Panc1 (cell line): ENCODE measurements around the gene EHD4. TPM values are rescaled to one million over a fixed set of nuclear protein-coding genes. Genes with fewer than 3 reads are reported as not detected.
A peak's percentile ranks its signal among the peaks of the same experiment; 100 is the strongest.

Experiments used
- ATAC-seq: fragments of 200-7000 bp; cut with Tn5 transposase; 2 replicates; pipeline ENCODE4 v1.9.1; 2020; ENCODE audit warnings: mild to moderate bottlenecking, moderate library complexity
- BruUV-seq: library from RNA; stranded (reverse); fragments of 400-500 nt; replicated peaks from 2 replicates; lab custom pipeline; 2021; lab: Mats Ljungman, UMichigan
- CTCF ChIA-PET: fragments of 300-600 bp; sonication (Branson Sonifier 250); formaldehyde crosslinking; loops from one replicate; lab custom pipeline; 2022; ENCODE audit warnings: antibody characterized with exemption; lab: Charles Lee
- POLR2A ChIA-PET: fragments of 300-600 bp; sonication (Branson Sonifier 250); formaldehyde crosslinking; loops from one replicate; lab custom pipeline; 2022; ENCODE audit warnings: antibody characterized with exemption; lab: Charles Lee
- DNase-seq: peaks from one replicate; pipeline ENCODE4 v3.0.0-alpha.2; 2010; ENCODE audit warnings: low read depth, low spot score
- H3K27ac ChIP-seq: 2 replicates; pipeline ENCODE4 v1.5.1; 2011; ENCODE audit warnings: mild to moderate bottlenecking, low read length, inconsistent platforms
- H3K27me3 ChIP-seq: fragments of 200-500 bp; sonication (Bioruptor generic); 2 replicates; pipeline ENCODE4 v1.6.0; 2014; ENCODE audit warnings: low read length, inconsistent platforms; ENCODE audit not compliant: control insufficient read depth, insufficient read depth
- H3K36me3 ChIP-seq: fragments of 200-500 bp; sonication (Bioruptor generic); 2 replicates; pipeline ENCODE4 v1.5.1; 2014; ENCODE audit warnings: inconsistent platforms, mild to moderate bottlenecking, low read length, moderate library complexity; ENCODE audit not compliant: control insufficient read depth, insufficient read depth
- H3K4me1 ChIP-seq: 2 replicates; pipeline ENCODE4 v1.5.1; 2011; ENCODE audit warnings: inconsistent platforms, mild to moderate bottlenecking, low read length, moderate library complexity; ENCODE audit not compliant: control insufficient read depth, insufficient read depth
- H3K4me3 ChIP-seq, 2 experiments: 2 replicates each; pipeline ENCODE4 v1.5.1; 2011 to 2012; ENCODE audit warnings: low read depth in 2 of 2, low read length in 2 of 2, mild to moderate bottlenecking in 2 of 2, inconsistent platforms in 1 of 2, moderate library complexity in 1 of 2
- H3K9me3 ChIP-seq: fragments of 200-500 bp; sonication (Bioruptor generic); 2 replicates; pipeline ENCODE4 v1.5.1; 2014; ENCODE audit warnings: low read depth, mild to moderate bottlenecking, inconsistent platforms, low read length, moderate library complexity; ENCODE audit not compliant: control insufficient read depth, insufficient read depth
- POLR2AphosphoS5 ChIP-seq: IDR thresholded peaks from 2 replicates; pipeline ENCODE4 v1.6.1; 2012; ENCODE audit warnings: mild to moderate bottlenecking, low read depth, low read length, moderate library complexity
- SIN3A ChIP-seq: IDR thresholded peaks from 2 replicates; pipeline ENCODE4 v1.6.1; 2012; ENCODE audit warnings: low read depth, mild to moderate bottlenecking, low read length, moderate library complexity, borderline replicate concordance; ENCODE audit not compliant: insufficient read depth
- TCF7L2 ChIP-seq: IDR thresholded peaks from 2 replicates; pipeline ENCODE4 v1.6.1; 2011; ENCODE audit warnings: mild to moderate bottlenecking, low read depth, low read length, inconsistent platforms
- in situ Hi-C: cut with HindIII; loops from 2 replicates; pipeline ENCODE4 v1.10.0; 2016; ENCODE audit warnings: low sequenced_read_pairs, low pct_unique_long_range_greater_than_20kb
- intact Hi-C: fragments of 100-400 bp; cut with micrococcal nuclease; formaldehyde crosslinking; loops from one replicate; pipeline ENCODE4 v1.10.0; 2022; ENCODE audit not compliant: unreplicated experiment
- total RNA-seq: library from RNA; stranded (reverse); gene quantifications from one replicate; pipeline ENCODE4 v1.2.1, GENCODE V29; 2021; ENCODE audit not compliant: unreplicated experiment
- TF ChIP-seq, protein P1 (sequence below): fragments of 450-650 bp; IDR thresholded peaks from 2 replicates; pipeline ENCODE4 v1.5.1; 2017; ENCODE audit warnings: mild to moderate bottlenecking
- TF ChIP-seq, protein P2 (sequence below), 2 experiments: IDR thresholded peaks; 2 replicates each; pipeline ENCODE4 v1.6.1; 2011 to 2012; ENCODE audit warnings: low read depth in 2 of 2, control low read depth in 1 of 2, low read length in 1 of 2, mild to moderate bottlenecking in 1 of 2, moderate library complexity in 1 of 2; ENCODE audit not compliant: insufficient read depth in 1 of 2

EHD4 gene
- total RNA-seq, 1 experiment from 2014 or later, result 43.2 TPM

DNA sequence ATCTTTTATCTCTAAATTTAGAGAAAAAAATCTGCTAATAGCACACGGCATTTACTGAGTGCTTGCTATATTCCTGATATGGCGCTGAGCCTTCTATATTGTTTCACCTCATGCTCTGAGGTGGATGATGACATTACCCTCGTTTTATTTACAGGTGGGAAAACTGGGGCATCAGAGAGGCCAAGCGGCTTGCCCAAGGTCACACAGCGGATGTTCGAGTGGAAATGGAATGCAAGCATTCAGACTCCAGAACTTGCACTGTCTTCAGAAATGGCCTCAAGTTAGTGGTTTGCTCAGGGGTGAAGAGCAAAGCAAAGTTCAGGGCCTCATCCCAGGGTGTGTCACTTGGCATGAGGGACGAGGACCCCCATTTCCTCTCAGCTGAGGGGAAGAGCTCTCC lies 17.3 kb downstream of the EHD4 start:
- DNase-seq (no peak), ATAC-seq (no peak)
- in situ Hi-C loops, result no loop called here
- Histone ChIP-seq H3K36me3 (0 out of 2 replicates have a peak, but pooled peaks cover 2% of the 10 kb centered on the region), H3K27ac (peak overlapping the region; percentile 6; the same call in 1 of the 2 replicates), H3K4me3 (no peak overlapping the region), H3K9me3 (no peaks in the 10 kb centered on the region), H3K4me1 (peaks cover 35% of the 10 kb centered on the region), H3K27me3 (no peaks in the 10 kb centered on the region)
- POLR2A ChIA-PET, result no interaction called here
- BruUV-seq, result no TSS peak
- intact Hi-C loops, result no loop called here
- TF ChIP-seq, protein P1, sequence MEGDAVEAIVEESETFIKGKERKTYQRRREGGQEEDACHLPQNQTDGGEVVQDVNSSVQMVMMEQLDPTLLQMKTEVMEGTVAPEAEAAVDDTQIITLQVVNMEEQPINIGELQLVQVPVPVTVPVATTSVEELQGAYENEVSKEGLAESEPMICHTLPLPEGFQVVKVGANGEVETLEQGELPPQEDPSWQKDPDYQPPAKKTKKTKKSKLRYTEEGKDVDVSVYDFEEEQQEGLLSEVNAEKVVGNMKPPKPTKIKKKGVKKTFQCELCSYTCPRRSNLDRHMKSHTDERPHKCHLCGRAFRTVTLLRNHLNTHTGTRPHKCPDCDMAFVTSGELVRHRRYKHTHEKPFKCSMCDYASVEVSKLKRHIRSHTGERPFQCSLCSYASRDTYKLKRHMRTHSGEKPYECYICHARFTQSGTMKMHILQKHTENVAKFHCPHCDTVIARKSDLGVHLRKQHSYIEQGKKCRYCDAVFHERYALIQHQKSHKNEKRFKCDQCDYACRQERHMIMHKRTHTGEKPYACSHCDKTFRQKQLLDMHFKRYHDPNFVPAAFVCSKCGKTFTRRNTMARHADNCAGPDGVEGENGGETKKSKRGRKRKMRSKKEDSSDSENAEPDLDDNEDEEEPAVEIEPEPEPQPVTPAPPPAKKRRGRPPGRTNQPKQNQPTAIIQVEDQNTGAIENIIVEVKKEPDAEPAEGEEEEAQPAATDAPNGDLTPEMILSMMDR, result no peak
- TF ChIP-seq TCF7L2 (no peak), SIN3A (no peak), POLR2AphosphoS5 (no peak)
- TF ChIP-seq, protein P2, sequence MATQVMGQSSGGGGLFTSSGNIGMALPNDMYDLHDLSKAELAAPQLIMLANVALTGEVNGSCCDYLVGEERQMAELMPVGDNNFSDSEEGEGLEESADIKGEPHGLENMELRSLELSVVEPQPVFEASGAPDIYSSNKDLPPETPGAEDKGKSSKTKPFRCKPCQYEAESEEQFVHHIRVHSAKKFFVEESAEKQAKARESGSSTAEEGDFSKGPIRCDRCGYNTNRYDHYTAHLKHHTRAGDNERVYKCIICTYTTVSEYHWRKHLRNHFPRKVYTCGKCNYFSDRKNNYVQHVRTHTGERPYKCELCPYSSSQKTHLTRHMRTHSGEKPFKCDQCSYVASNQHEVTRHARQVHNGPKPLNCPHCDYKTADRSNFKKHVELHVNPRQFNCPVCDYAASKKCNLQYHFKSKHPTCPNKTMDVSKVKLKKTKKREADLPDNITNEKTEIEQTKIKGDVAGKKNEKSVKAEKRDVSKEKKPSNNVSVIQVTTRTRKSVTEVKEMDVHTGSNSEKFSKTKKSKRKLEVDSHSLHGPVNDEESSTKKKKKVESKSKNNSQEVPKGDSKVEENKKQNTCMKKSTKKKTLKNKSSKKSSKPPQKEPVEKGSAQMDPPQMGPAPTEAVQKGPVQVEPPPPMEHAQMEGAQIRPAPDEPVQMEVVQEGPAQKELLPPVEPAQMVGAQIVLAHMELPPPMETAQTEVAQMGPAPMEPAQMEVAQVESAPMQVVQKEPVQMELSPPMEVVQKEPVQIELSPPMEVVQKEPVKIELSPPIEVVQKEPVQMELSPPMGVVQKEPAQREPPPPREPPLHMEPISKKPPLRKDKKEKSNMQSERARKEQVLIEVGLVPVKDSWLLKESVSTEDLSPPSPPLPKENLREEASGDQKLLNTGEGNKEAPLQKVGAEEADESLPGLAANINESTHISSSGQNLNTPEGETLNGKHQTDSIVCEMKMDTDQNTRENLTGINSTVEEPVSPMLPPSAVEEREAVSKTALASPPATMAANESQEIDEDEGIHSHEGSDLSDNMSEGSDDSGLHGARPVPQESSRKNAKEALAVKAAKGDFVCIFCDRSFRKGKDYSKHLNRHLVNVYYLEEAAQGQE (IDR thresholded peaks at IDR 0.05; ENCODE audit: insufficient read depth in 1 of 2, low read depth in 2 of 2, low read length in 1 of 2), result no peak
- CTCF ChIA-PET, result interaction anchor here (0.5 kb wide), 1 partner anchor 9 kb away, joined by 9 read pairs; no protein-coding TSS in a partner anchor

DNA sequence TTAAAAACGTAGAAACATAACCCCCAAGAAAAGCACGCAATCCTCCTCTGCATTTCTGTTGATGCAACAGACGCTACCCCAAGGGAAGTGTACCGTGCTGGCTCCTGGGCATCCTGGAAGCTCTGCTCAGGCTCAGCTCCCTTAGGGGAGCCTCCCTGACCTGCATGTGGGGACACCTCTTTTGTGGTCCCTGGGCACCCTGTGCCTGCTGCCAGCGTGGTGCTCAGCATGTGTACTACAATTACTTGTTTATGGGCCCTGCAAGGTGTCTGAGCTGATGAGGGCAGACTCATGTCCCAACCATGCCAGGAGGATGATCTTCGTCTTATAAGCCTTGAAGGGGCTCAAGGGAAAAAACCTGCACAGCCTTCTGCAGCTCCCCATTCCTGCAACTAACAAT lies 18.3 kb downstream of the EHD4 start:
- no TSS peak for BruUV-seq
- intact Hi-C loops (no loop called here), in situ Hi-C loops (no loop called here)
- no peak for ATAC-seq
- TF ChIP-seq SIN3A (no peak), POLR2AphosphoS5 (no peak), TCF7L2 (no peak)
- TF ChIP-seq, protein P2 (IDR thresholded peaks at IDR 0.05; ENCODE audit: insufficient read depth in 1 of 2, low read depth in 2 of 2, low read length in 1 of 2), result no peak
- TF ChIP-seq, protein P1, result no peak
- ChIA-PET CTCF (no interaction called here), POLR2A (no interaction called here)
- 0 out of 2 replicates have a peak, but pooled peaks cover 2% of the 10 kb centered on the region for H3K36me3 ChIP-seq
- no peak for DNase-seq
- peaks cover 41% of the 10 kb centered on the region for H3K4me1 ChIP-seq
- H3K27ac ChIP-seq, result no peak overlapping the region
- H3K27me3 ChIP-seq, result no peaks in the 10 kb centered on the region
- no peaks in the 10 kb centered on the region for H3K9me3 ChIP-seq
- H3K4me3 ChIP-seq, result no peak overlapping the region
